Cardiac septum (tissue), 1 donor: ENCODE measurements around the gene TMEM259. TPM values are rescaled to one million over a fixed set of nuclear protein-coding genes. Genes with fewer than 3 reads are reported as not detected.

Experiments used
- DNase-seq: peaks from one replicate; pipeline ENCODE4 v3.0.0-alpha.2; 2020; ENCODE audit warnings: low spot score
- intact Hi-C: fragments of 100-400 bp; cut with DNase I; formaldehyde crosslinking; loops from one replicate; pipeline ENCODE4 v1.14.0; 2022
- total RNA-seq: library from RNA; stranded (reverse); fragmentation: NEBNext Ultra II Directional; extraction: Animal tissue kit (Norgen Biotek cat#: 25700); gene quantifications from one replicate; pipeline ENCODE4 v1.2.1, GENCODE V29; 2021
- donor health status: DM: no; HTN: no; CAD: no.

The TMEM259 gene
- total RNA-seq, 1 donor from 2014 or later = 125 TPM

GRCh38 chr19:1009041-1009980, 11.6 kb downstream of the TMEM259 start:
- no peak for DNase-seq

GRCh38 chr19:1008268-1009040, 12.5 kb downstream of the TMEM259 start:
- intact Hi-C loops = no loop called here
- DNase-seq = no peak

More at GRCh38 chr19:1009041-1009980, 11.6 kb downstream of the TMEM259 start:
- intact Hi-C loops = no loop called here

- intact Hi-C loops = no loop called here
- no peak for DNase-seq
These were observed 13.3 kb downstream of the TMEM259 start for GRCh38 chr19:1007399-1008251.

- intact Hi-C loops = no loop called here
- DNase-seq = no peak
These were observed 14.1 kb downstream of the TMEM259 start for GRCh38 chr19:1006711-1007398.

- intact Hi-C loops = no loop called here
- DNase-seq = no peak
These were observed 15.9 kb downstream of the TMEM259 start for GRCh38 chr19:1004803-1005664.

DNA sequence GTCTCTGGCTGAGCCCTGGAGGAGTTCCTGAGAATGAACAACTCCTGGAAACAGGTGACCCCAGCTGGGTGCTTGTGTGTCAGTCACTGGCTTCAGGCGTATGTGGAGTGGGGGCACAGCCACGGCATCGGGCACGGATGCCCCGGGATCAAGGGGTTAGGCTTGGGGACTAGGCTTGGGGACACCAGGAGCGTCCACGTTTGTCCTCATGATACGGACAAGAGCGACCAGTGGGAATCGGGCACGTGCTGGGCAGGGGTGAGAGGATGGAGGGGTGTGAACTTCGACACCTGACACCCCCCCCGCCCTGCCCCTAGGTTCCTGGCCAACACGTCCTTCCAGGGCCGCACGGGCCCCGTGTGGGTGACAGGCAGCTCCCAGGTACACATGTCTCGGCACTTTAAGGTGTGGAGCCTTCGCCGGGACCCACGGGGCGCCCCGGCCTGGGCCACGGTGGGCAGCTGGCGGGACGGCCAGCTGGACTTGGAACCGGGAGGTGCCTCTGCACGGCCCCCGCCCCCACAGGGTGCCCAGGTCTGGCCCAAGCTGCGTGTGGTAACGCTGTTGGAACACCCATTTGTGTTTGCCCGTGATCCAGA, 16.6 kb downstream of the TMEM259 start:
- intact Hi-C loops = no loop called here
- DNase-seq = no peak

GRCh38 chr19:1003283-1003682, 17.6 kb downstream of the TMEM259 start:
- intact Hi-C loops = no loop called here
- no peak for DNase-seq

GRCh38 chr19:1002600-1002999, 18.3 kb downstream of the TMEM259 start:
- intact Hi-C loops = no loop called here
- DNase-seq = no peak

GRCh38 chr19:1001538-1002166, 19.3 kb downstream of the TMEM259 start:
- intact Hi-C loops = no loop called here
- peak; percentile 88 for DNase-seq

GRCh38 chr19:1000591-1001537, 20.1 kb downstream of the TMEM259 start:
- no peak for DNase-seq
- intact Hi-C loops = no loop called here

DNA sequence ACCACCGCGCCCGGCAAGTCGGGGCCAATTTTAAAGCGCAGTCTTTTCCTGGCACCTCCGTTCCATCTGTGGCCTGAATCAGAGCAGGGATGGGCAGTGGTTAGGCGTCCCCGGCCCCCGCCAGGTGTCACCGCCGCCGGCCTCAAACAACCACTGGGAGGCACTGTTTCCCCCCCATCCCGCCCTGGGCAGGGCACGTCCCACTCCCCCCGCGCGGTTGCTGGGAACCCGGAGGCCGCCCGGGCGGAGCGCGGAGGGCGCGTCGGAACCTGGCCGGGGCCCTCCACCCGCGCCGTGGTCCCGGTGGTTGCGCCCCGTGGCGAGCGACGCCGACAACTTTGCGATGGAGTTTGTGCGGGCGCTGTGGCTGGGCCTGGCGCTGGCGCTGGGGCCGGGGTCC, 20.8 kb downstream of the TMEM259 start, which contains the start of gene GRIN3B:
Gene GRIN3B, plus strand, starts transcription at position 325 of the 400 bp plus-strand sequence. Its CDS starts 19 bp downstream, at position 344.
- DNase-seq = peak; percentile 84
- intact Hi-C loops = no loop called here

DNA sequence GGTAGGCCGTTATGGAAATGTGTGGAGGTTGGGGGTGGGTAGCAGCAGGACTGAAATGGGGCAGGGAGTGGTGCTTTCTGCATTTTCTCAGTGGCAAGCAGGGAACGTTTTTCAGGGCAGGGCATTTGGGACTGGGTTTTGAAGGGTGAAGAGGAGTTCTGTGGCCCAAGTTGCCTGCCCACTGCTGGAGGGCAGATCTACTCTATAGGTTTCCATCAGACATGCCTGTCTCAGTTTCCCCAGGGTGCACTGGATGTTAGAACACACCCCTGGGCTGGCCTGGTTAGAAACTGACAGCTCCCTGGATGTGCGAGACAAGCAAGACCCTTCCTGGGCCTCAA, 21.6 kb downstream of the TMEM259 start:
- intact Hi-C loops = no loop called here
- no peak for DNase-seq

GRCh38 chr19:998064-998463, 22.9 kb downstream of the TMEM259 start:
- intact Hi-C loops = no loop called here
- no peak for DNase-seq

DNA sequence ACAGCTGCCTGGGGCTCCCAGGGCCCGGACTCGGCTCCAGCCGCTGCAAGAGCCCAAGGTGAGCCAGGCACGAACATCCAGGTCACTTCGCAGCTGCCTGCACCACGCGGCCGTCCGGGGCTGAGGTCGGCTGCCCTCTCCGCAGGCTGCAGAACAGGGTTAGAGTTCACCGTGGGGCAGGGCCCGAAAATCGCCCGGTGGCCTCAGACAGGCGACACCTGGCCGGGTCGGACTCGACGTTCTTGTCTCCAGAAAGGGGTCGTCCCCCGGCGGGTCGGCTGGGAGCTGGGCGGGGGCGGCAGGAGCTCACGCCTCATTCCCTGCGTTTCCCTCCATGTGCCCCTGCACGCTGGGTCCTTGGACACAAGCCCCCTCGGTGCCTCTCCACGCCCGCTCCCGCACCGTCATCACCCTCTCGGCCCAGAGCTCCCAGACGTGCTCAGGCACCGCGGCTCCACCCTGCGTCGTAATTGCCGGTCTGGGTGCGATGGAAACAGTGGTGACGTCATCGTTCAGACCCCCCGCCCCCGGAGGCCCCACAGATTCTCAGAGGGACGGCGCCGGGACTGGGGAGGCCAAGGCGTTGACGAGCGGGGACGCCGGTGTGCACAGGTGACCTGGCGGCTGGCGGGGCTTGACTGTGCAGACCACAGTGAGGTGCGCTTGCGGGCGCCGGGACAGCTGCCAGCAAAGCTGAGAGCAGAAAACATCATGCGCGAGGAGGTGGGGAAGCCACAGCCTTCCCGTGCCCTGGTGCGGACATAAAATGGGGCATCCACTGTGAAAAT, 24.7 kb downstream of the TMEM259 start:
- intact Hi-C loops = no loop called here
- no peak for DNase-seq

- DNase-seq = no peak
- intact Hi-C loops = no loop called here
These were observed 25.7 kb downstream of the TMEM259 start for GRCh38 chr19:995051-995827.
